GM21367 (cell line): Measurements from ENCODE around the gene TPO.

Source experiments
- ATAC-seq: cut with Tn5 transposase; IDR thresholded peaks from one replicate; pipeline ENCODE4 v1.9.1; 2021; ENCODE audit not compliant: unreplicated experiment

The TPO gene

GRCh38 chr2:1518331-1518803 is 105.1 kb downstream of the TPO start:
- ATAC-seq: no peak

- no peak for ATAC-seq
Measured at GRCh38 chr2:1518867-1519530, 105.7 kb downstream of the TPO start.

- ATAC-seq: no peak
Measured at GRCh38 chr2:1521191-1521877, 108.1 kb downstream of the TPO start.

- ATAC-seq: no peak
Measured at GRCh38 chr2:1521878-1522830, 108.9 kb downstream of the TPO start.

GRCh38 chr2:1527153-1527992 is 114.1 kb downstream of the TPO start:
- ATAC-seq: no peak

- ATAC-seq: no peak
Measured at GRCh38 chr2:1528273-1529064, 115.2 kb downstream of the TPO start.

GRCh38 chr2:1538663-1539062 is 125.4 kb downstream of the TPO start:
- ATAC-seq: no peak

GRCh38 chr2:1539441-1539840 is 126.2 kb downstream of the TPO start:
- ATAC-seq: no peak

GRCh38 chr2:1539973-1540372 is 126.7 kb downstream of the TPO start:
- ATAC-seq: no peak

GRCh38 chr2:1540481-1540880 is 127.2 kb downstream of the TPO start:
- ATAC-seq: no peak

GRCh38 chr2:1541040-1541439 is 127.8 kb downstream of the TPO start:
- no peak for ATAC-seq

GRCh38 chr2:1541819-1542475 is 128.7 kb downstream of the TPO start:
- ATAC-seq: no peak

GRCh38 chr2:1542971-1543370 is 129.7 kb downstream of the TPO start:
- no peak for ATAC-seq

GRCh38 chr2:1543776-1544477 is 130.7 kb downstream of the TPO start:
- no peak for ATAC-seq

- no peak for ATAC-seq
Measured at GRCh38 chr2:1544478-1545069, 131.3 kb downstream of the TPO start.

- no peak for ATAC-seq
Measured at GRCh38 chr2:1546023-1546591, 132.8 kb downstream of the TPO start.

- ATAC-seq: no peak
Measured at GRCh38 chr2:1546901-1547300, 133.6 kb downstream of the TPO start.
